Natural killer cell (primary cell): ENCODE results near the gene INTS3. TPM values are rescaled to one million over a fixed set of nuclear protein-coding genes. Genes with fewer than 3 reads are reported as not detected.

Source experiments
- ATAC-seq, 3 donors: fragments of 150-1000 bp in 2 of 3; fragments of 200-7000 bp in 1 of 3; cut with Tn5 transposase; 1 replicate in 1 of 3; 2 replicates in 2 of 3; pipeline ENCODE4 v1.10.0; 2021; ENCODE audit warnings: mild to moderate bottlenecking in 2 of 3, moderate library complexity in 2 of 3
- DNase-seq, 2 donors: peaks; one replicate each; pipeline versions ENCODE4 v3.0.0 to v3.0.0-alpha.2; 2013 to 2021; ENCODE audit warnings: mixed read lengths in 1 of 2
- H3K27ac ChIP-seq: one replicate; pipeline ENCODE4 v1.5.1; 2013; ENCODE audit warnings: mild to moderate bottlenecking, low read length
- H3K27me3 ChIP-seq: one replicate; pipeline ENCODE4 v1.6.1; 2013; ENCODE audit warnings: low read length; ENCODE audit not compliant: control insufficient read depth, insufficient read depth
- H3K36me3 ChIP-seq: one replicate; pipeline ENCODE4 v1.6.1; 2013; ENCODE audit warnings: low read length; ENCODE audit not compliant: control insufficient read depth, insufficient read depth
- H3K4me1 ChIP-seq: one replicate; pipeline ENCODE4 v1.6.1; 2013; ENCODE audit warnings: low read length; ENCODE audit not compliant: control insufficient read depth, insufficient read depth
- H3K4me3 ChIP-seq: one replicate; pipeline ENCODE4 v1.5.1; 2013; ENCODE audit warnings: low read length
- H3K9me3 ChIP-seq: one replicate; pipeline ENCODE4 v1.6.1; 2013; ENCODE audit warnings: low read length; ENCODE audit not compliant: control insufficient read depth, insufficient read depth
- H3K27ac Mint-ChIP-seq, 2 donors: one replicate each; pipeline ENCODE4 v1.8.0; 2022; ENCODE audit warnings: mild to moderate bottlenecking in 2 of 2, mixed read lengths in 2 of 2, moderate library complexity in 1 of 2
- H3K27me3 Mint-ChIP-seq, 2 donors: one replicate each; pipeline ENCODE4 v1.8.0; 2022; ENCODE audit warnings: low read depth in 2 of 2, mixed read lengths in 2 of 2
- H3K36me3 Mint-ChIP-seq: one replicate; pipeline ENCODE4 v1.8.0; 2022; ENCODE audit warnings: mixed read lengths
- H3K4me1 Mint-ChIP-seq, 2 donors: one replicate each; pipeline ENCODE4 v1.8.0; 2022; ENCODE audit warnings: mixed read lengths in 2 of 2
- H3K4me3 Mint-ChIP-seq: one replicate; pipeline ENCODE4 v1.8.0; 2022; ENCODE audit warnings: mild to moderate bottlenecking, moderate library complexity, mixed read lengths
- H3K9me3 Mint-ChIP-seq, 2 donors: one replicate each; pipeline ENCODE4 v1.8.0; 2022; ENCODE audit warnings: mixed read lengths in 2 of 2
- WGBS: methylation state at CpG from one replicate; pipeline ENCODE4 v1.1.7; 2013; ENCODE audit warnings: missing lambda C conversion rate; ENCODE audit not compliant: insufficient coverage; 5-methylcytosine and 5-hydroxymethylcytosine counted together
- intact Hi-C: fragments of 100-400 bp; cut with micrococcal nuclease; formaldehyde crosslinking; loops from one replicate; pipeline ENCODE4 v1.14.2; 2022
- total RNA-seq, 4 donors: library from RNA; stranded (reverse); fragments of 120-200 nt in 1 of 4; gene quantifications; one replicate each; pipeline versions ENCODE4 v1.2.3 to v1.2.4, GENCODE V29; 2013 to 2022
- TF ChIP-seq, protein P1 (sequence below): fragments of 200-600 bp; IDR thresholded peaks from one replicate; pipeline ENCODE4 v1.8.0; 2022; ENCODE audit warnings: antibody characterized with exemption

The INTS3 gene
- total RNA-seq, 3 donors from 2014 or later (not counting 1 experiment from before 2014, with no cell fraction given), result 44.3 to 55.3 (median 44.5) TPM

DNA sequence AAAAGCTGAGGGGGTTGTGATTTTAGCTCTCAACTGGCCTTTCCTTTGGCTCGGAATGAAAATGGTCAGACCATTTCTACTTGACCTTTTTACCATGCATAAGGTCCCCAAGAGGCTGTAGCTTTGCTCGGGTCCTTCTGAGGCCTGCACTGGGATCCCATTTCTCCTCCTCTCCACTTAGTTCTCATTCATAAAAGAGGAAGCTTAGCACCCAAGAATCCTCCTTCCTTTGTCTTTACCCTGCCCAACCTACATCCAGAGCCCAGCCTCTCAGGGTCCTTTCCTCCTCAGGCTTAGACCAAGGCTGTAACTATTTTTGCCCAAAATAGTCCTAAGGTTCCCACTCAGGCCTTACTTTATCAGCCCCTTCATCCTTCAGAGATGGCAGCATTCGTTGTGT lies 41.4 kb downstream of the INTS3 start:
- H3K36me3 Mint-ChIP-seq, result peaks cover 9% of the 10 kb centered on the region
- DNase-seq, result no peak
- TF ChIP-seq, protein P1, sequence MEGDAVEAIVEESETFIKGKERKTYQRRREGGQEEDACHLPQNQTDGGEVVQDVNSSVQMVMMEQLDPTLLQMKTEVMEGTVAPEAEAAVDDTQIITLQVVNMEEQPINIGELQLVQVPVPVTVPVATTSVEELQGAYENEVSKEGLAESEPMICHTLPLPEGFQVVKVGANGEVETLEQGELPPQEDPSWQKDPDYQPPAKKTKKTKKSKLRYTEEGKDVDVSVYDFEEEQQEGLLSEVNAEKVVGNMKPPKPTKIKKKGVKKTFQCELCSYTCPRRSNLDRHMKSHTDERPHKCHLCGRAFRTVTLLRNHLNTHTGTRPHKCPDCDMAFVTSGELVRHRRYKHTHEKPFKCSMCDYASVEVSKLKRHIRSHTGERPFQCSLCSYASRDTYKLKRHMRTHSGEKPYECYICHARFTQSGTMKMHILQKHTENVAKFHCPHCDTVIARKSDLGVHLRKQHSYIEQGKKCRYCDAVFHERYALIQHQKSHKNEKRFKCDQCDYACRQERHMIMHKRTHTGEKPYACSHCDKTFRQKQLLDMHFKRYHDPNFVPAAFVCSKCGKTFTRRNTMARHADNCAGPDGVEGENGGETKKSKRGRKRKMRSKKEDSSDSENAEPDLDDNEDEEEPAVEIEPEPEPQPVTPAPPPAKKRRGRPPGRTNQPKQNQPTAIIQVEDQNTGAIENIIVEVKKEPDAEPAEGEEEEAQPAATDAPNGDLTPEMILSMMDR, result no peak
- Histone ChIP-seq H3K9me3 (no peaks in the 10 kb centered on the region), H3K36me3 (peaks cover 38% of the 10 kb centered on the region), H3K4me3 (no peak overlapping the region), H3K27ac (no peak overlapping the region), H3K4me1 (peaks cover 19% of the 10 kb centered on the region), H3K27me3 (no peaks in the 10 kb centered on the region)
- peaks cover 9 to 11% of the 10 kb centered on the region in 2 donors for H3K4me1 Mint-ChIP-seq
- H3K27ac Mint-ChIP-seq, result no peak overlapping the region
- H3K9me3 Mint-ChIP-seq, result no peaks in the 10 kb centered on the region
- ATAC-seq, result no peak
- intact Hi-C loops, result no loop called here
- H3K4me3 Mint-ChIP-seq, result no peak overlapping the region
- 92% methylated on average over 3 of the region's 3 CpGs for WGBS
- H3K27me3 Mint-ChIP-seq, result no peaks in the 10 kb centered on the region

DNA sequence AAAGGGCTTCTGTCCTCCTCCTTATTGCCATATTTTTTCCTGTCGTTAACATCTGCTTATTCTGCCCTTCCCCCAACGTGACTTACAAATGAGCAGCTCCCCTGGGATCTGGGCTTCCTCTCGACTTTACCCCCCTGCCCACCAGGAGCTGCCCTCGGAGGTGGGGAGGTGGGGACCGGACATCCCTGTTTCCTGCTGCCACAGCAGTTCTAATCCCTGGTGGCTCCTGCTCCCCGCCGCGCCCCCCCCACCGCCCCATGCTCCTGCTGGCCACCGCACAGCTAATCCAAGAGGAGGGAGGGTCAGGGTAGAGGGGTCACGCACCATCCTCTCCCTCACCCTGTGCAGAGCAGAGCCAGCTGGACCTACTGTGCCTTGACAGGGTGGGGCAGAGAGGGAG lies 42.9 kb downstream of the INTS3 start:
- no peak overlapping the region for H3K4me3 Mint-ChIP-seq
- no peak overlapping the region for H3K4me3 ChIP-seq
- peaks cover 9% of the 10 kb centered on the region for H3K36me3 Mint-ChIP-seq
- ATAC-seq, result no peak
- no peaks in the 10 kb centered on the region for H3K27me3 ChIP-seq
- H3K27me3 Mint-ChIP-seq, result no peaks in the 10 kb centered on the region
- TF ChIP-seq, protein P1, result no peak
- H3K9me3 Mint-ChIP-seq, result no peaks in the 10 kb centered on the region
- peaks cover 28% of the 10 kb centered on the region for H3K4me1 ChIP-seq
- no peak overlapping the region for H3K27ac ChIP-seq
- H3K36me3 ChIP-seq, result peaks cover 29% of the 10 kb centered on the region
- intact Hi-C loops, result loop anchor here (10.0 kb wide), 1 partner anchor 96 kb away; the partner anchor contains the start of genes ILF2 and NPR1
- no peak overlapping the region for H3K27ac Mint-ChIP-seq
- H3K9me3 ChIP-seq, result no peaks in the 10 kb centered on the region
- 77% methylated on average over 11 of the region's 11 CpGs for WGBS
- H3K4me1 Mint-ChIP-seq, result peaks cover 18 to 21% of the 10 kb centered on the region in 2 donors
- no peak for DNase-seq

DNA sequence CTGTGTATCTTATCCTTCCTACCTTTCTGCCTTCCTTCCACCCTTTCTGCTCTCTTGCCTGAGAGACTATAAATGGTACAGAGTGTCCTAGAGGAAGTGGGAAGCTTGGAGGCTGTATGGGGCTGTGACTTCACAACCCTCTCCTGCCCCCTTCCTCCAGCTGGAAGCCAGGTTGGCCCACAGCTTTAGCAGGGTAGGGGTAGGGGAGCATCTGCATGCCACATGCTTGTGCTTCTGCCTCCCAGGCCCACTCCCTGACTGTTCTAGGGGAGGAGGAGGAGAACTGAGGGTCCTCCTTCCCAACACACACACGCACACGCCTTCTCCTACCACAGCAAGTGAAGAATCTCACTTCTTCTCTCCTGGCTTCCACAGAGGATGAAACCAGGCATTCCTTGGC lies 43.4 kb downstream of the INTS3 start:
- intact Hi-C loops, result loop anchor here (10.0 kb wide), 1 partner anchor 96 kb away; the partner anchor contains the start of genes ILF2 and NPR1
- Mint-ChIP-seq H3K27me3 (no peaks in the 10 kb centered on the region), H3K36me3 (peaks cover 9% of the 10 kb centered on the region), H3K4me1 (peaks cover 18 to 23% of the 10 kb centered on the region in 2 donors), H3K27ac (no peak overlapping the region), H3K9me3 (no peaks in the 10 kb centered on the region), H3K4me3 (no peak overlapping the region)
- DNase-seq (no peak), ATAC-seq (no peak)
- WGBS, result no CpG with 5 or more reads among the region's 2 CpGs
- H3K36me3 ChIP-seq, result peaks cover 29% of the 10 kb centered on the region
- H3K27me3 ChIP-seq, result no peaks in the 10 kb centered on the region
- peaks cover 31% of the 10 kb centered on the region for H3K4me1 ChIP-seq
- H3K27ac ChIP-seq, result no peak overlapping the region
- TF ChIP-seq, protein P1, result no peak
- no peaks in the 10 kb centered on the region for H3K9me3 ChIP-seq
- H3K4me3 ChIP-seq, result no peak overlapping the region
